IMR-90 (cell line): ENCODE data around the gene MADCAM1. TPM values are rescaled to one million over a fixed set of nuclear protein-coding genes. Genes with fewer than 3 reads are reported as not detected.

ENCODE experiments used
- ATAC-seq: fragments of 200-7000 bp; cut with Tn5 transposase; 2 replicates; pipeline ENCODE4 v1.9.1; 2020; ENCODE audit warnings: low read depth, mild to moderate bottlenecking, moderate library complexity
- BruUV-seq: library from RNA; stranded (reverse); fragments of 400-500 nt; replicated peaks from 2 replicates; lab custom pipeline; 2021; lab: Mats Ljungman, UMichigan
- CTCF ChIA-PET: fragments of 300-600 bp; formaldehyde crosslinking; extraction: SDS; loops from one replicate; lab custom pipeline; 2021; ENCODE audit warnings: antibody characterized with exemption; lab: Yijun Ruan, JAX
- POLR2A ChIA-PET: fragments of 300-600 bp; sonication (Branson Sonifier 250); formaldehyde crosslinking; loops from one replicate; lab custom pipeline; 2022; ENCODE audit warnings: antibody characterized with exemption; ENCODE audit not compliant: unreplicated experiment; lab: Charles Lee
- DNase-seq: peaks from one replicate; pipeline ENCODE4 v3.0.0; 2013
- H2AFZ ChIP-seq: replicated peaks from 2 replicates; pipeline ENCODE3; 2013; ENCODE audit warnings: low read length, mild to moderate bottlenecking; ENCODE audit not compliant: poor library complexity
- H2AK5ac ChIP-seq: 2 replicates; pipeline ENCODE4 v1.6.1; 2013; ENCODE audit warnings: low read depth, low read length, inconsistent platforms
- H2AK9ac ChIP-seq: replicated peaks from 2 replicates; pipeline ENCODE3; 2013; ENCODE audit warnings: mild to moderate bottlenecking, low read depth, low read length, moderate library complexity; ENCODE audit not compliant: poor library complexity
- H2BK120ac ChIP-seq: 2 replicates; pipeline ENCODE4 v1.6.1; 2013; ENCODE audit warnings: low read depth, low read length, inconsistent platforms
- H2BK15ac ChIP-seq: 3 replicates; pipeline ENCODE4 v1.6.1; 2013; ENCODE audit warnings: low read depth, low read length, inconsistent platforms
- H2BK20ac ChIP-seq: 2 replicates; pipeline ENCODE4 v1.6.1; 2013; ENCODE audit warnings: low read depth, mild to moderate bottlenecking, inconsistent platforms, low read length, moderate library complexity
- H2BK5ac ChIP-seq: 2 replicates; pipeline ENCODE4 v1.6.1; 2013; ENCODE audit warnings: mild to moderate bottlenecking, low read depth, low read length, inconsistent platforms; ENCODE audit not compliant: poor library complexity, severe bottlenecking
- H3K14ac ChIP-seq: replicated peaks from 2 replicates; pipeline ENCODE4 v1.6.1; 2013; ENCODE audit warnings: low read depth, low read length, inconsistent platforms
- H3K18ac ChIP-seq: 2 replicates; pipeline ENCODE4 v1.6.1; 2013; ENCODE audit warnings: low read depth, low read length, control low read depth
- H3K23ac ChIP-seq: 2 replicates; pipeline ENCODE4 v1.6.1; 2013; ENCODE audit warnings: low read depth, low read length, inconsistent platforms
- H3K27ac ChIP-seq: 2 replicates; pipeline ENCODE4 v1.5.1; 2013; ENCODE audit warnings: mild to moderate bottlenecking, control low read depth, low read length; ENCODE audit not compliant: insufficient read depth
- H3K27me3 ChIP-seq: 2 replicates; pipeline ENCODE4 v1.6.1; 2013; ENCODE audit warnings: low read length; ENCODE audit not compliant: control insufficient read depth, insufficient read depth
- H3K36me3 ChIP-seq: 2 replicates; pipeline ENCODE4 v1.6.1; 2013; ENCODE audit warnings: low read length, mixed read lengths; ENCODE audit not compliant: control insufficient read depth, insufficient read depth
- H3K4ac ChIP-seq: 2 replicates; pipeline ENCODE4 v1.6.1; 2013; ENCODE audit warnings: low read depth, low read length, inconsistent platforms
- H3K4me1 ChIP-seq: 2 replicates; pipeline ENCODE4 v1.6.1; 2013; ENCODE audit warnings: low read length, mixed read lengths; ENCODE audit not compliant: control insufficient read depth, insufficient read depth
- H3K4me2 ChIP-seq: 2 replicates; pipeline ENCODE4 v1.6.1; 2013; ENCODE audit warnings: low read depth, mild to moderate bottlenecking, control low read depth, low read length, moderate library complexity
- H3K4me3 ChIP-seq: 2 replicates; pipeline ENCODE4 v1.5.1; 2013; ENCODE audit warnings: low read depth, mild to moderate bottlenecking, control low read depth, low read length, moderate library complexity; ENCODE audit not compliant: insufficient read depth
- H3K56ac ChIP-seq: 2 replicates; pipeline ENCODE4 v1.6.1; 2013; ENCODE audit warnings: low read length, inconsistent platforms; ENCODE audit not compliant: insufficient read depth; ENCODE audit errors: extremely low read depth
- H3K79me1 ChIP-seq, 2 experiments: 2 replicates each; pipeline ENCODE4 v1.6.1; 2013; ENCODE audit warnings: low read length in 2 of 2, inconsistent platforms in 1 of 2, low read depth in 1 of 2
- H3K9ac ChIP-seq: 2 replicates; pipeline ENCODE4 v1.6.1; 2013; ENCODE audit warnings: low read depth, low read length, control low read depth
- H3K9me1 ChIP-seq: 2 replicates; pipeline ENCODE4 v1.6.1; 2013; ENCODE audit warnings: low read length, inconsistent platforms; ENCODE audit not compliant: insufficient read depth
- H3K9me3 ChIP-seq: 2 replicates; pipeline ENCODE4 v1.6.1; 2013; ENCODE audit warnings: low read length; ENCODE audit not compliant: control insufficient read depth, insufficient read depth
- H4K20me1 ChIP-seq: 2 replicates; pipeline ENCODE4 v1.6.1; 2013; ENCODE audit warnings: low read length, inconsistent platforms; ENCODE audit not compliant: insufficient read depth
- H4K5ac ChIP-seq: 2 replicates; pipeline ENCODE4 v1.6.1; 2013; ENCODE audit warnings: mild to moderate bottlenecking, low read depth, low read length, control low read depth
- H4K8ac ChIP-seq, 2 experiments: 2 replicates each; pipeline ENCODE4 v1.6.1; 2013; ENCODE audit warnings: low read depth in 2 of 2, low read length in 2 of 2, control low read depth in 1 of 2, inconsistent platforms in 1 of 2
- H4K91ac ChIP-seq: 2 replicates; pipeline ENCODE4 v1.6.1; 2013; ENCODE audit warnings: low read depth, low read length, inconsistent platforms; ENCODE audit not compliant: insufficient read depth
- MXI1 ChIP-seq: IDR thresholded peaks from 2 replicates; pipeline ENCODE4 v1.6.1; 2012; ENCODE audit warnings: low read depth, mild to moderate bottlenecking, low read length, moderate library complexity, borderline replicate concordance
- WGBS, 2 experiments: methylation state at CpG; one replicate each; pipeline versions ENCODE4 v1.1.5 to v1.1.7; 2013; ENCODE audit warnings: missing lambda C conversion rate in 2 of 2; ENCODE audit not compliant: insufficient read length in 1 of 2; ENCODE audit errors: extremely low coverage in 2 of 2; 5-methylcytosine and 5-hydroxymethylcytosine counted together
- dilution Hi-C: fragments of 300-500 bp; cut with HindIII; formaldehyde crosslinking; loops from one replicate; pipeline ENCODE4 v1.14.3; 2018; ENCODE audit warnings: low sequenced_read_pairs; ENCODE audit not compliant: unreplicated experiment
- in situ Hi-C: fragments of 300-500 bp; cut with MboI; formaldehyde crosslinking; loops from 3 replicates; pipeline ENCODE4 v1.14.3; 2019; ENCODE audit warnings: low sequenced_read_pairs, inconsistent platforms, mixed read lengths
- intact Hi-C: fragments of 100-400 bp; cut with micrococcal nuclease; formaldehyde crosslinking; loops from 2 replicates; pipeline ENCODE4 v1.10.0; 2022
- polyA plus RNA-seq, 3 experiments: library from polyadenylated mRNA; depleted of rRNA; stranded (reverse); fragments of >200 nt; gene quantifications; 2 replicates each; pipeline ENCODE4 v1.2.3, GENCODE V29; 2012; ENCODE audit warnings: low replicate concordance in 1 of 3
- total RNA-seq: library from RNA; depleted of rRNA; stranded (reverse); fragments of >200 nt; gene quantifications from 2 replicates; pipeline ENCODE4 v1.2.3, GENCODE V29; 2012

MADCAM1 gene
- total and polyA plus RNA-seq, 2 of the 4 experiments (the other 2 are of a cell fraction) = 0.24 TPM; not detected in 1

DNA sequence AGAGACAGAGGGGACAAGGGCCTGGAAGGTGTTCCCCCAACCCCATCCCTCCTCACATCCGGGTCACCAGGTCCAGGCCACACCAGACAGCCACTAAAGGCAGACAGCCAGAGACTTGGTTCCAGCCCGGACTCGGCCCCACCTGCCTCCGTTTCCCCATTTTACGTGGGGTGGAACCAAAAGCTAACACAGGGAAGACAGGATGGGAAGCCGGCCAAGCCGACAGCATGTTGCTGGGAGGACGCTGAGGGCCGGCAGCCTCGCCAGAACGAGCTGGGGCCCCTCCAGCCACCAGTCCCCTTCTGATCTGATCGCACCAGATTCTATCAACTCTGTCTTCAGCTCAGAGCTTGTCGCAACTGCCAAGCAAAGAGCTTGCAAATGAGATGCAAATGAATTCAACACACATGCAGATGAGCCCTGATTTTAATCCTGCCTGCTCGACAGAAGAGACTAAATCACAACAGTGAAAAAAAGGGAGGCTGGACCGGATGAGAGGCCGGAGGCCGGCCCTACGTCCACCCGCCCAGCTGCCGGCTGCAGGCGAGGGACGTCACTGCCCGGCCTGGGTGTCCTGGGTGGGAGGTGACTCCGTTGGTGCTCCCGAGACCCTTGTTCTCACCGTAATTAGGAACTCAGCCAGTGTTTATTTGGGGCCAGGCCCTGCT lies 17.9 kb upstream of the MADCAM1 start:
- DNase-seq = no peak
- Histone ChIP-seq H2AFZ (peak overlapping the region; percentile 61), H2BK120ac (no peak overlapping the region), H3K9me3 (no peaks in the 10 kb centered on the region), H3K79me1 (no peaks in the 10 kb centered on the region), H3K27ac (no peak overlapping the region), H4K5ac (no peak overlapping the region), H3K9ac (no peak overlapping the region), H2BK15ac (no peak overlapping the region), H2AK5ac (no peak overlapping the region), H4K8ac (no peak overlapping the region), H2BK5ac (no peak overlapping the region), H2AK9ac (no peak overlapping the region), H3K4me1 (no peaks in the 10 kb centered on the region), H3K36me3 (no peaks in the 10 kb centered on the region), H4K91ac (no peak overlapping the region), H4K20me1 (no peaks in the 10 kb centered on the region), H3K27me3 (peaks cover 5% of the 10 kb centered on the region; the same call in 1 of the 2 replicates), H3K18ac (no peak overlapping the region), H3K4ac (no peak overlapping the region), H3K23ac (no peak overlapping the region), H3K9me1 (no peaks in the 10 kb centered on the region), H3K14ac (no peak overlapping the region), H3K56ac (no peak overlapping the region), H3K4me2 (no peak overlapping the region), H3K4me3 (no peak overlapping the region), H2BK20ac (no peak overlapping the region)
- no TSS peak for BruUV-seq
- intact Hi-C loops (no loop called here), dilution Hi-C loops (no loop called here), in situ Hi-C loops (no loop called here)
- TF ChIP-seq MXI1 = no peak
- CTCF ChIA-PET = no interaction called here
- ATAC-seq = no peak
- WGBS, 2 experiments = 56% methylated on average over 18 of the region's 26 CpGs; no CpG with 5 or more reads in 1 of the 2 experiments
- POLR2A ChIA-PET = no interaction called here
